Measurements from ENCODE around the gene APLNR.

The APLNR gene

DNA sequence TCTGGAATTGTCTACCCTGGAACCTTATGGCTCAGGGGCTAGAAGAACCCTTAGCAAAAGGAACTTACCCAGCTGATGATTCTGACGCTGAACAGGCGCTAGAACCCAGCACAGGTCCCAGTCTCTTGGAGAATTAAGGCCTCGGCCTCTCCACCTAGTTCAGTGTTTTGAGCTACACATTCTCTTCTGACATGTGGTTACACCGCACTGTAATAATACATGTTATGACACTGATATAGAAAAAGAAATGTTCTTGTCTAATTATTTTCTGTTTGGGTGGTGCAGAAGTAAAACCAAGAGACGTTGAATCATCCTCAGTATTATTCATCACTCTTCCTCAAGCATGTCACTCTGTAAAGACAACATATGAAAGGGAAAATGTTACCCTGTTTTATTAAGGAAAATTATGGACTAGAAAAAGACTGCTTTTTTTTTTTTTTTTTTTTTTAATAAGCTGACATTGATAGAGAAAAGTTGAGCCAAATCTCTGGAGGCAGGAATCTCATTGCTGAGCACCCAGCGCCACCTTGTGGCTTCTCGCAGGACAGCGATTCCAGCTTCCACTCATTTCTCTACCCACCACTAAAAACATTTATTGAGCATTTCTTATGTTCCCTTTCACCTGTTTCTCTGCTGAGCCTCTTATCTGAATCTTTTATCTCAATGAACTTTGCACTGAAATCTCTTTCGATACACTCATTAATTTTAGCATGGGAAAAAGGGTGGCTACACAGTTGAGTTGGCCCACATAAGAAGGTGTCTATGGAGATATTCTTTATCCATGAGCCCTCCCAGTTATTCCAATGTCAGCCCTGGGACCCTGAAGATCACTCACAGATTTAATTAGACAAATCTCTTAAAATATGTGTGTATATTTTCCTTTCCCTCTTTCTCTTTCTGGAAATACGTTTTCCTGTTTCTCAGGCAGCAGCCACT lies 12.6 kb upstream of the APLNR start:
- 39% methylated on average over 8 of the region's 10 CpGs for WGBS
- H3K4me3 ChIP-seq (ENCODE audit: low read length) = no peak overlapping the region
- H3K27me3 ChIP-seq (ENCODE audit: insufficient read depth, low read length) = no peaks in the 10 kb centered on the region
- H3K9me3 ChIP-seq (ENCODE audit: insufficient read depth, low read depth, low read length) = no peaks in the 10 kb centered on the region
- H3K9ac ChIP-seq (ENCODE audit: low read depth, low read length) = no peak overlapping the region
- H3K27ac ChIP-seq (ENCODE audit: low read depth, low read length) = no peak overlapping the region
- H3K36me3 ChIP-seq (ENCODE audit: insufficient read depth, low read length) = no peaks in the 10 kb centered on the region
- H3K4me1 ChIP-seq (ENCODE audit: insufficient read depth, low read length) = no peaks in the 10 kb centered on the region

DNA sequence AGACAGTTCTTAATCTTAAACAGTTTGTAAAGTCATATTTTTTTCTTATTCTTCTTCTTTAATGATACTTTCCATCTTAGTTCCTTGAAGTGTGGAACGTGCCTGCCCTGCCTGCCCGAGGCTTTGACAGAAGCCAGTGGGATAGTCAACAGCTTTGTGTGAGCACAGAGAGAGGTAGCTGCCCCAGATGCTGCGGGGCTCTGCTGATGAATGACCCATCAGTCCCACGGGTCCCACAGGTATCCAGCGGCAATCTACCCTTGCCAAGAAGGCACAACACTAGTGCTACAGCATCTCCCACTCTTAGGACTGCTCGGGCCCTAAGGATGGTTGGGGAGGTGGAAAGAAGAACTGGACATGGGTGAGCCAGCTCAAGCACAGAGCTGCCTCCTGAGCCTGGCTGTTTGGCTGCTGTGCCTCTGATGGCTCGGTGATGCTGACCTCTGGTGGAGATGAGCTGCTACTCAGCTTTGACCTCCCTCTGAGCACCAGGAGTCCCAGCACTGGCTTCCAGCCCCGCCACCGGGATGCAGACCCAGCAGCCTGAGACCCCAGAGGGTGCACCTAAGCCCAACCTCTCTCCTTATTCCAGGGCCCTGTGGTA lies 11.8 kb upstream of the APLNR start:
- no peaks in the 10 kb centered on the region for H3K36me3 ChIP-seq (ENCODE audit: insufficient read depth, low read length)
- H3K27me3 ChIP-seq (ENCODE audit: insufficient read depth, low read length) = no peaks in the 10 kb centered on the region
- H3K4me3 ChIP-seq (ENCODE audit: low read length) = no peak overlapping the region
- no peaks in the 10 kb centered on the region for H3K4me1 ChIP-seq (ENCODE audit: insufficient read depth, low read length)
- 30% methylated on average over 9 of the region's 9 CpGs for WGBS
- no peak overlapping the region for H3K9ac ChIP-seq (ENCODE audit: low read depth, low read length)
- H3K27ac ChIP-seq (ENCODE audit: low read depth, low read length) = no peak overlapping the region
- H3K9me3 ChIP-seq (ENCODE audit: insufficient read depth, low read depth, low read length) = no peaks in the 10 kb centered on the region

- Histone ChIP-seq H3K9me3 (ENCODE audit: insufficient read depth, low read depth, low read length) (no peaks in the 10 kb centered on the region), H3K27ac (ENCODE audit: low read depth, low read length) (no peak overlapping the region), H3K36me3 (ENCODE audit: insufficient read depth, low read length) (no peaks in the 10 kb centered on the region), H3K4me1 (ENCODE audit: insufficient read depth, low read length) (peaks cover 13% of the 10 kb centered on the region), H3K9ac (ENCODE audit: low read depth, low read length) (no peak overlapping the region), H3K4me3 (ENCODE audit: low read length) (no peak overlapping the region), H3K27me3 (ENCODE audit: insufficient read depth, low read length) (no peaks in the 10 kb centered on the region)
- WGBS = 85% methylated on average over 3 of the region's 3 CpGs
Measured at GRCh38 chr11:57244911-57245310, 7.9 kb upstream of the APLNR start.

GRCh38 chr11:57241353-57241972 lies 4.4 kb upstream of the APLNR start:
- H3K4me1 ChIP-seq (ENCODE audit: insufficient read depth, low read length) = peaks cover 16% of the 10 kb centered on the region
- no peak overlapping the region for H3K27ac ChIP-seq (ENCODE audit: low read depth, low read length)
- H3K9me3 ChIP-seq (ENCODE audit: insufficient read depth, low read depth, low read length) = no peaks in the 10 kb centered on the region
- no peaks in the 10 kb centered on the region for H3K36me3 ChIP-seq (ENCODE audit: insufficient read depth, low read length)
- no peak overlapping the region for H3K9ac ChIP-seq (ENCODE audit: low read depth, low read length)
- no peaks in the 10 kb centered on the region for H3K27me3 ChIP-seq (ENCODE audit: insufficient read depth, low read length)
- WGBS = 81% methylated on average over 2 of the region's 2 CpGs
- H3K4me3 ChIP-seq (ENCODE audit: low read length) = no peak overlapping the region

DNA sequence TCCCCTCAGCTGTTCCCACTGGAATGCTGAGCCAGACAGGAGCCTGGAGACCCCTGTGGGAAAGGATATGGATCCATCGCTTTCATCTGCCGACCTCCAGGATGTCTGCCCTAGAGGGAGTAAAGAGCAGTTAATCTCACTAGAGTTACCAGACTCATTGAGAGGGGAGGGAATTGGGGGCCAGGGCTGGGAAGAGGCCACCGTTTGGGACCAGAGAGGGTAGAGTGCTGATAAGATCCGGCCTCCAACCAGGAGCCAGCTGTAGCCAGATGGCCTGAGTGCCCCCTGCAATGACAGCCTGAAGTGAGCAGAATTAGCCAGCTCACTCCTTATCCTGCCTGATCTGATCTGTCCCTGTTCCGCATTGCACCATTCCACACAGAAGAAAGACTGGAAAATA lies 3.7 kb upstream of the APLNR start:
- Histone ChIP-seq H3K27ac (ENCODE audit: low read depth, low read length) (no peak overlapping the region), H3K9me3 (ENCODE audit: insufficient read depth, low read depth, low read length) (no peaks in the 10 kb centered on the region), H3K4me3 (ENCODE audit: low read length) (no peak overlapping the region), H3K27me3 (ENCODE audit: insufficient read depth, low read length) (no peaks in the 10 kb centered on the region), H3K36me3 (ENCODE audit: insufficient read depth, low read length) (no peaks in the 10 kb centered on the region), H3K9ac (ENCODE audit: low read depth, low read length) (no peak overlapping the region), H3K4me1 (ENCODE audit: insufficient read depth, low read length) (peaks cover 16% of the 10 kb centered on the region)
- 27% methylated on average over 5 of the region's 5 CpGs for WGBS

GRCh38 chr11:57240007-57240406 lies 3.0 kb upstream of the APLNR start:
- Histone ChIP-seq H3K36me3 (ENCODE audit: insufficient read depth, low read length) (no peaks in the 10 kb centered on the region), H3K4me3 (ENCODE audit: low read length) (no peak overlapping the region), H3K27ac (ENCODE audit: low read depth, low read length) (no peak overlapping the region), H3K9me3 (ENCODE audit: insufficient read depth, low read depth, low read length) (no peaks in the 10 kb centered on the region), H3K27me3 (ENCODE audit: insufficient read depth, low read length) (no peaks in the 10 kb centered on the region), H3K9ac (ENCODE audit: low read depth, low read length) (no peak overlapping the region), H3K4me1 (ENCODE audit: insufficient read depth, low read length) (peaks cover 16% of the 10 kb centered on the region)
- WGBS = 92% methylated on average over 2 of the region's 2 CpGs

- 90% methylated on average over 1 of the region's 1 CpG for WGBS
- H3K4me1 ChIP-seq (ENCODE audit: insufficient read depth, low read length) = peaks cover 16% of the 10 kb centered on the region
- H3K36me3 ChIP-seq (ENCODE audit: insufficient read depth, low read length) = no peaks in the 10 kb centered on the region
- H3K9ac ChIP-seq (ENCODE audit: low read depth, low read length) = no peak overlapping the region
- no peaks in the 10 kb centered on the region for H3K27me3 ChIP-seq (ENCODE audit: insufficient read depth, low read length)
- H3K4me3 ChIP-seq (ENCODE audit: low read length) = no peak overlapping the region
- no peak overlapping the region for H3K27ac ChIP-seq (ENCODE audit: low read depth, low read length)
- H3K9me3 ChIP-seq (ENCODE audit: insufficient read depth, low read depth, low read length) = no peaks in the 10 kb centered on the region
Measured at GRCh38 chr11:57239348-57239747, 2.3 kb upstream of the APLNR start.

DNA sequence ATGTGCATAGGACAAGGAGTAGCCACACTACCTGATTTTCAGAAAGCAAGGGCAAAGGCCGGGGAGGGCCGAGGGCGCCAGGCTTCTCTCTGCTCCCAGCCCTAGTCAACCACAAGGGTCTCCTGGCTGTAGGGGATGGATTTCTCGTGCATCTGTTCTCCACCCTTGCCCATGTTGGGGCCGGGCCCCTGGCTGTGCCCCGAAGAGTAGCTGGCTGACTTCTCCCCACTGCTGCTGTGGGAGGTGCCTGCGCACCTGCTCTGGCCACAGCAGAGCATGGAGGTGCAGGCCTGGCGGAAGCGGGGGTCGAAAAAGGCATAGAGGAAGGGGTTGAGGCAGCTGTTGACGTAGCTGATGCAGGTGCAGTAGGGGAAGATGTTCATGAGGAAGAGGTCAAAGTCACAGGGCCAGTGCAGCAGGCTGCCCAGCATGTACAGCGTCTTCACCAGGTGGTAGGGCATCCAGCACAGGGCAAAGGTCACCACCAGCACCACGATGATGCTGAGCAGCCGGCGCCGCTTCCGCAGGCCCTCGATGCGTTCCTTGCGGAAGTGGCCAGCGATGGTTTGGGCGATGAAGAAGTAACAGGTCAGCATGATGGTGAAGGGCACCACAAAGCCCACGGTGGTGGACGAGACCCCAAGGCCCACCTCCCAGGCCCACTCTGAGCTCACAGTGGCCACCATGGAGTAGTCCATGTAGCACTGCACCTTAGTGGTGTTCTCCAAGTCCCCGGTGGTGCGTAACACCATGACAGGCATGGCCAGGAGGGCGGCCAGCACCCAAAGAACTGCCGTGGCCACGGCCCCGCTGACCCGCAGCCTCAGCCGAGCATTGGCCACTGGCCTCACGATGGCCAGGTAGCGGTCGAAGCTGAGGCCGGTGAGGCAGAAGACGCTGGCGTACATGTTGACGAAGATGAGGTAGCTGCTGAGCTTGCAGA lies 1.0 kb downstream of the APLNR start:
- Histone ChIP-seq H3K9me3 (ENCODE audit: insufficient read depth, low read depth, low read length) (no peaks in the 10 kb centered on the region), H3K27ac (ENCODE audit: low read depth, low read length) (no peak overlapping the region), H3K36me3 (ENCODE audit: insufficient read depth, low read length) (no peaks in the 10 kb centered on the region), H3K4me1 (ENCODE audit: insufficient read depth, low read length) (peaks cover 13% of the 10 kb centered on the region), H3K4me3 (ENCODE audit: low read length) (no peak overlapping the region), H3K27me3 (ENCODE audit: insufficient read depth, low read length) (0 out of 2 replicates have a peak, but pooled peaks cover 5% of the 10 kb centered on the region), H3K9ac (ENCODE audit: low read depth, low read length) (no peak overlapping the region)
- 94% methylated on average over 39 of the region's 39 CpGs for WGBS

DNA sequence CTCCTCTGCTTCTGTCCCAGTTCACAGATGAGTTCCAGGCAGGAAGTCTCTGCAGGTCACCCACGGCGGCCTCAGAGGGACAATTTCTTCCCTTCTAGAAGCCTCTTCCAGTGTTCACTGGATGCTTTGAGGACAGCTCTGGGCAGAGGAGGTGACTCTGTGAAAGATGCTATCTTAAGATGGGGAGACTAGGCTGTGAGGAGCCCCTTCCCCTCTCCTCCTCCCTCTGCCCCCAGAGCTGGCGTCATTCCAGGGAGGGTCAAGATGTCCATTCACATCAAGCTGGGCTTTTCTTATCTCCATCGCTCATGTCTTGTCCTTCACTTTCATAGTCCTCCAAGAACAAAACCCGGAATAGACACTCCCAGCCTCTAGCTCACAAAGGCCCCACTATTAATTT lies 3.3 kb downstream of the APLNR start:
- Histone ChIP-seq H3K9ac (ENCODE audit: low read depth, low read length) (no peak overlapping the region), H3K27me3 (ENCODE audit: insufficient read depth, low read length) (0 out of 2 replicates have a peak, but pooled peaks cover 5% of the 10 kb centered on the region), H3K9me3 (ENCODE audit: insufficient read depth, low read depth, low read length) (no peaks in the 10 kb centered on the region), H3K4me1 (ENCODE audit: insufficient read depth, low read length) (peaks cover 11% of the 10 kb centered on the region; the same call in 1 of the 2 replicates), H3K27ac (ENCODE audit: low read depth, low read length) (no peak overlapping the region), H3K4me3 (ENCODE audit: low read length) (no peak overlapping the region), H3K36me3 (ENCODE audit: insufficient read depth, low read length) (no peaks in the 10 kb centered on the region)
- WGBS = 83% methylated on average over 5 of the region's 5 CpGs

DNA sequence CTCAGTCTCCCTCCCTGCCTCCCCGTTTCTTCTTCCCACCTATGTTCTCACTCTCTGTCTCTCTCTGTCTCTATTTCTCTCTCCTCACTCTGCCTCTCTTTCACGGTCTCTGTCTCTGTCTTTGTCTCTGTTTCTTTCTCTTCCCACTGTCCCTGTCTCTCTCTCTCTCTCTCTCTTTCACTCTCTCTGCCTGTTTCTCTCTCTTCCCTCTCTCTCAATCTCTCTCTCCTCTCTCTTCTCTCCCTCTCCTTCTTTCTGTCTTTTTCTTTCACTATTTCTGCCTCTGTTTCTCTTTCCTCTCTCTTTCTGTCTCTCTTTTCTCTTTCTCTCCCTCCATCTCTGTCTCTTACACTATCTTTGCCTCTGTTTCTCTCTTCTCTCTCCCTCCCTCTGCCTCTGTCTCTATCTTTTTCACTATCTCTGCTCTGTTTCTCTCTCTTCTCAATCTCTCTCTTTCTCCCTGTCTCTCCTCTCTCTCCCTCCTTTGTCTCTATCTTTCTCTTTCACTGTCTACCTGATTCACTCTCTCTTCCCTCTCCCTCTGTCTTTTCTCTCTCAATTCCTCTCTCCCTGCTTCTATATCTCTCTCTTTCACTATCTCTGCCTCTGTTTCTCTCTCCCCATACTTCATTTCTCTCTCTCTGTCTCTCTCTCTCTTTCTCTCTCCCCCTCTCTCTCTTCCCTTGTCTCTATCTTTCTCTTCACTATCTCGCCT lies 5.4 kb downstream of the APLNR start:
- no peaks in the 10 kb centered on the region for H3K36me3 ChIP-seq (ENCODE audit: insufficient read depth, low read length)
- H3K27me3 ChIP-seq (ENCODE audit: insufficient read depth, low read length) = 0 out of 2 replicates have a peak, but pooled peaks cover 5% of the 10 kb centered on the region
- no peak overlapping the region for H3K27ac ChIP-seq (ENCODE audit: low read depth, low read length)
- no peak overlapping the region for H3K4me3 ChIP-seq (ENCODE audit: low read length)
- H3K9ac ChIP-seq (ENCODE audit: low read depth, low read length) = no peak overlapping the region
- H3K9me3 ChIP-seq (ENCODE audit: insufficient read depth, low read depth, low read length) = no peaks in the 10 kb centered on the region
- peaks cover 9% of the 10 kb centered on the region; the same call in 1 of the 2 replicates for H3K4me1 ChIP-seq (ENCODE audit: insufficient read depth, low read length)
- 70% methylated on average over 3 of the region's 3 CpGs for WGBS
